PC-3 (cell line): Measurements from ENCODE around the gene ACAD11. TPM values are rescaled to one million over a fixed set of nuclear protein-coding genes. Genes with fewer than 3 reads are reported as not detected.

Source experiments
- ATAC-seq: fragments of 200-7000 bp; cut with Tn5 transposase; 2 replicates; pipeline ENCODE4 v1.9.1; 2020; ENCODE audit warnings: mild to moderate bottlenecking, moderate library complexity
- BruUV-seq: library from RNA; stranded (reverse); fragments of 400-500 nt; replicated peaks from 2 replicates; lab custom pipeline; 2021; lab: Mats Ljungman, UMichigan
- CTCF ChIA-PET: fragments of 300-600 bp; sonication (Branson Sonifier 250); formaldehyde crosslinking; loops from one replicate; lab custom pipeline; 2022; ENCODE audit warnings: antibody characterized with exemption; lab: Charles Lee
- POLR2A ChIA-PET: fragments of 300-600 bp; sonication (Branson Sonifier 250); formaldehyde crosslinking; loops from one replicate; lab custom pipeline; 2022; ENCODE audit warnings: antibody characterized with exemption; ENCODE audit not compliant: unreplicated experiment; lab: Charles Lee
- DNase-seq: peaks from one replicate; pipeline ENCODE4 v3.0.0-alpha.2; 2015
- H2AFZ ChIP-seq: fragments of 300-600 bp; sonication (generic); 2 replicates; pipeline ENCODE4 v1.6.0; 2016; ENCODE audit warnings: antibody characterized with exemption, low read length
- H3F3A ChIP-seq: fragments of 300-600 bp; sonication (generic); one replicate; pipeline ENCODE4 v1.6.0; 2017; ENCODE audit warnings: antibody characterized with exemption, low read length, control low read depth, mild to moderate bottlenecking; ENCODE audit not compliant: unreplicated experiment
- H3K27ac ChIP-seq: fragments of 300-600 bp; sonication (generic); 2 replicates; pipeline ENCODE4 v1.5.1; 2016; ENCODE audit warnings: mild to moderate bottlenecking, low read length
- H3K27me3 ChIP-seq: fragments of 300-600 bp; sonication (generic); 2 replicates; pipeline ENCODE4 v1.6.1; 2016; ENCODE audit warnings: low read length, mixed read lengths
- H3K36me3 ChIP-seq: fragments of 300-600 bp; sonication (generic); 2 replicates; pipeline ENCODE4 v1.6.1; 2016; ENCODE audit warnings: low read depth, mixed run types, low read length, mixed read lengths
- H3K4me1 ChIP-seq: fragments of 300-600 bp; sonication (generic); 2 replicates; pipeline ENCODE4 v1.5.1; 2016; ENCODE audit warnings: low read length; ENCODE audit not compliant: insufficient read depth
- H3K4me2 ChIP-seq: fragments of 300-600 bp; sonication (generic); 2 replicates; pipeline ENCODE4 v1.6.0; 2016; ENCODE audit warnings: low read length
- H3K4me3 ChIP-seq: fragments of 300-600 bp; sonication (generic); 2 replicates; pipeline ENCODE4 v1.5.1; 2016; ENCODE audit warnings: mild to moderate bottlenecking, low read length, mixed read lengths
- H3K79me2 ChIP-seq: fragments of 300-600 bp; sonication (generic); 2 replicates; pipeline ENCODE4 v1.6.1; 2017; ENCODE audit warnings: low read length, mixed read lengths
- H3K9ac ChIP-seq: fragments of 300-600 bp; sonication (generic); 2 replicates; pipeline ENCODE4 v1.6.0; 2016; ENCODE audit warnings: mild to moderate bottlenecking, low read length
- H3K9me2 ChIP-seq: fragments of 300-600 bp; sonication (generic); replicated peaks from 2 replicates; pipeline ENCODE4 v1.6.1; 2016; ENCODE audit warnings: mixed run types, low read length, mixed read lengths
- H3K9me3 ChIP-seq: fragments of 300-600 bp; sonication (generic); 2 replicates; pipeline ENCODE4 v1.6.1; 2016; ENCODE audit warnings: low read length, mixed read lengths
- H4K20me1 ChIP-seq: fragments of 300-600 bp; sonication (generic); 2 replicates; pipeline ENCODE4 v1.6.1; 2016; ENCODE audit warnings: low read length, mixed read lengths
- EZH2 ChIP-seq: fragments of 300-600 bp; sonication (generic); IDR thresholded peaks from one replicate; pipeline ENCODE4 v1.6.1; 2017; ENCODE audit warnings: antibody characterized with exemption, mild to moderate bottlenecking, low read length; ENCODE audit not compliant: unreplicated experiment
- EZH2phosphoT487 ChIP-seq: fragments of 300-600 bp; sonication (generic); IDR thresholded peaks from 2 replicates; pipeline ENCODE4 v1.6.1; 2018; ENCODE audit warnings: mild to moderate bottlenecking, antibody characterized with exemption, low read length, borderline replicate concordance
- intact Hi-C: fragments of 100-400 bp; cut with micrococcal nuclease; formaldehyde crosslinking; loops from 2 replicates; pipeline ENCODE4 v1.9.0; 2023
- total RNA-seq: library from RNA; depleted of rRNA; stranded (reverse); fragments of >200 nt; gene quantifications from 2 replicates; pipeline ENCODE4 v1.2.3, GENCODE V29; 2014
- TF ChIP-seq, protein P1 (sequence below): fragments of 300-600 bp; sonication (generic); conservative IDR thresholded peaks from 2 replicates; pipeline ENCODE4 v1.5.1; 2017; ENCODE audit warnings: antibody characterized with exemption, low read depth, mild to moderate bottlenecking, low read length

ACAD11 gene
- total RNA-seq, 1 experiment from 2014 or later, result 4.7 TPM

DNA sequence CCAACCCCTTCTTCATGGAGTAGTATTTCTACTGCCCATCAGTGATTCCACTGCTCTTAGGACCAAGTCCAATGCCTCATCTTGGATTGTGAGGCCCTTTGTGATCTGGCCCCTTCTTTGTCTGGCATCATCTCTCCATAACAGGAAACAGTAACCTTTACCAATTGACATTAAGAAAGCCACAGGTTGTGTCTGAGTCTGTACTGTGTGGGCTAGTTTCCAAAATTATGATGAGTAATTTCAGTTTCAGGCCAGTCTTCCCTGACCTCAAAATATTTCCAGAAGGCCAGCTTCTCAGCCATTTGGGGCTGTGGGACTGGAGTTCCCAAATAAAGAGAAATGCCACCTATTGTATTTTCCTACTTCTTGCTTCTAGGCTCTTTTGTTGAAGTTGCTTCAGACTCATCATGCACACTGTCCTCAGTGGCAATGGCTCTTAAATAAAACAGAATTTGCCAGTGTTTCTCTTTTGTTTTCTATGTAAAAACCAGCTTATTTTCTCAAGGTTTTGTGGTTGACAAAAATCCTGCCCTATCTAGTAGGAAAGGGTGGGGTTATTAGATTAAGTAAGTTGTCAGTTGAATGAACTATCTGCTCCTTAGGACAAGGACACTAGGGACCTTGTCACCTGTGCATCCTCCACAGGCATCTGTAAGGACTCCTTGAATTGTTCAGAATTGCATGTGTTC lies 109.6 kb downstream of the ACAD11 start:
- no peak overlapping the region for H2AFZ ChIP-seq
- H3K79me2 ChIP-seq, result no peaks in the 10 kb centered on the region
- no peaks in the 10 kb centered on the region for H3K9me3 ChIP-seq
- no TSS peak for BruUV-seq
- H4K20me1 ChIP-seq, result no peaks in the 10 kb centered on the region
- CTCF ChIA-PET, result no interaction called here
- DNase-seq (peak; percentile 85), ATAC-seq (peak; percentile 84)
- intact Hi-C loops, result no loop called here
- no peak overlapping the region for H3K9ac ChIP-seq
- no peak overlapping the region for H3K4me2 ChIP-seq
- no peak overlapping the region for H3K4me3 ChIP-seq
- H3K36me3 ChIP-seq, result no peaks in the 10 kb centered on the region
- H3F3A ChIP-seq, result no peaks in the 10 kb centered on the region
- peak overlapping the region; percentile 57 for H3K27ac ChIP-seq
- peaks cover 28% of the 10 kb centered on the region for H3K4me1 ChIP-seq
- POLR2A ChIA-PET, result interaction anchor here (0.7 kb wide), 1 partner anchor 1004 kb away, joined by 6 read pairs; no protein-coding TSS in a partner anchor
- no peaks in the 10 kb centered on the region for H3K9me2 ChIP-seq
- no peak for TF ChIP-seq EZH2
- no peak for TF ChIP-seq EZH2phosphoT487
- TF ChIP-seq, protein P1, sequence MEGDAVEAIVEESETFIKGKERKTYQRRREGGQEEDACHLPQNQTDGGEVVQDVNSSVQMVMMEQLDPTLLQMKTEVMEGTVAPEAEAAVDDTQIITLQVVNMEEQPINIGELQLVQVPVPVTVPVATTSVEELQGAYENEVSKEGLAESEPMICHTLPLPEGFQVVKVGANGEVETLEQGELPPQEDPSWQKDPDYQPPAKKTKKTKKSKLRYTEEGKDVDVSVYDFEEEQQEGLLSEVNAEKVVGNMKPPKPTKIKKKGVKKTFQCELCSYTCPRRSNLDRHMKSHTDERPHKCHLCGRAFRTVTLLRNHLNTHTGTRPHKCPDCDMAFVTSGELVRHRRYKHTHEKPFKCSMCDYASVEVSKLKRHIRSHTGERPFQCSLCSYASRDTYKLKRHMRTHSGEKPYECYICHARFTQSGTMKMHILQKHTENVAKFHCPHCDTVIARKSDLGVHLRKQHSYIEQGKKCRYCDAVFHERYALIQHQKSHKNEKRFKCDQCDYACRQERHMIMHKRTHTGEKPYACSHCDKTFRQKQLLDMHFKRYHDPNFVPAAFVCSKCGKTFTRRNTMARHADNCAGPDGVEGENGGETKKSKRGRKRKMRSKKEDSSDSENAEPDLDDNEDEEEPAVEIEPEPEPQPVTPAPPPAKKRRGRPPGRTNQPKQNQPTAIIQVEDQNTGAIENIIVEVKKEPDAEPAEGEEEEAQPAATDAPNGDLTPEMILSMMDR, result no peak
- no peaks in the 10 kb centered on the region for H3K27me3 ChIP-seq

DNA sequence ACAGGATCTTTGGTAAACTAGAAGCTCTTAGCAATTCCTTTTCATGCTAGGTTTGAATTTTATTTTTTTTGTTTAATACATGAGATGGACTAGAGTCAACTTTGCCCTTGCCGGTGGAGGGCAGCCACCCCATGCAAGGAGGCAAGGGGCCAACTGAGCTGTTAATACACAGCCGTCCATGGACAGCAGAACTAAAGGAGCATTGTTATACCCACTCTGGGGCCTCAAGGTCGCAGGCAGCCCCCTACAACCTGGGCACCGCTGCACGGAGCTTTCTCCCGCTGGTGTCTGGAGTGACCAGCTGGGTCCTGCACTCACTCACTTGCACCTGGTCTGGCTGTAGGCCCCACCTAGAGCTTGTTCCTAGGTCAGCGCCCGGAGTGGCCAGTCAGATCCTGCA lies 110.4 kb downstream of the ACAD11 start:
- TF ChIP-seq, protein P1, result no peak
- no peak for TF ChIP-seq EZH2phosphoT487
- no peak for TF ChIP-seq EZH2
- Histone ChIP-seq H2AFZ (no peak overlapping the region), H3K36me3 (no peaks in the 10 kb centered on the region), H3K9ac (no peak overlapping the region), H3K27me3 (no peaks in the 10 kb centered on the region), H3F3A (no peaks in the 10 kb centered on the region), H3K4me3 (no peak overlapping the region), H3K9me3 (no peaks in the 10 kb centered on the region), H4K20me1 (no peaks in the 10 kb centered on the region), H3K4me2 (no peak overlapping the region), H3K4me1 (peaks cover 22% of the 10 kb centered on the region), H3K9me2 (no peaks in the 10 kb centered on the region), H3K79me2 (no peaks in the 10 kb centered on the region), H3K27ac (peak overlapping the region; percentile 18; the same call in 1 of the 2 replicates)
- intact Hi-C loops, result no loop called here
- CTCF ChIA-PET, result no interaction called here
- POLR2A ChIA-PET, result no interaction called here
- no peak for DNase-seq
- no peak for ATAC-seq
- BruUV-seq, result no TSS peak

DNA sequence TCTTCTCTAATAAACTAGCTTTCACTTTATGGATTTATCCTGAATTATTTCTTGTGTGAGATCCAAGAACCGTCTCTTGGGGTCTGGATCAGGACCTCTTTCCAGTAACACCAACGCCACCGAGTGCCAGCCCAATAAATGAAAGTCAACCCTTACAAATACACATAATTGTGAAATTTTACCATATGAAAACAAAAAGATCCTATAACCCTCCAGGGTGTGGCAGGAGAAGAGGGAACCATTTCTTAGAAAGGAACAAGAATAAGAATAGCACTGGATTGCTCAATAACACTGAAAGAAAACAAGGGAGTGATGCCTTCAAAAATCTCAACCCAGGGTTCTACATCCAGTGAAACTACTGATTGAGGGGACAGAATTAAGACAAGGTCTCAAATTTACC lies 114.1 kb downstream of the ACAD11 start:
- Histone ChIP-seq H3K9me3 (no peaks in the 10 kb centered on the region), H3K4me2 (no peak overlapping the region), H3K9ac (no peak overlapping the region), H3K4me3 (no peak overlapping the region), H2AFZ (no peak overlapping the region), H3K79me2 (no peaks in the 10 kb centered on the region), H3F3A (peaks cover 4% of the 10 kb centered on the region), H4K20me1 (no peaks in the 10 kb centered on the region), H3K36me3 (no peaks in the 10 kb centered on the region), H3K9me2 (no peaks in the 10 kb centered on the region), H3K4me1 (peaks cover 36% of the 10 kb centered on the region), H3K27me3 (no peaks in the 10 kb centered on the region), H3K27ac (no peak overlapping the region)
- no peak for DNase-seq
- ChIA-PET CTCF (no interaction called here), POLR2A (no interaction called here)
- ATAC-seq, result no peak
- TF ChIP-seq, protein P1, result no peak
- TF ChIP-seq EZH2 (no peak), EZH2phosphoT487 (no peak)
- intact Hi-C loops, result no loop called here
- BruUV-seq, result no TSS peak
